ENCODE results near the gene AOAH. TPM values are rescaled to one million over a fixed set of nuclear protein-coding genes. Genes with fewer than 3 reads are reported as not detected.

Gene AOAH, protein sequence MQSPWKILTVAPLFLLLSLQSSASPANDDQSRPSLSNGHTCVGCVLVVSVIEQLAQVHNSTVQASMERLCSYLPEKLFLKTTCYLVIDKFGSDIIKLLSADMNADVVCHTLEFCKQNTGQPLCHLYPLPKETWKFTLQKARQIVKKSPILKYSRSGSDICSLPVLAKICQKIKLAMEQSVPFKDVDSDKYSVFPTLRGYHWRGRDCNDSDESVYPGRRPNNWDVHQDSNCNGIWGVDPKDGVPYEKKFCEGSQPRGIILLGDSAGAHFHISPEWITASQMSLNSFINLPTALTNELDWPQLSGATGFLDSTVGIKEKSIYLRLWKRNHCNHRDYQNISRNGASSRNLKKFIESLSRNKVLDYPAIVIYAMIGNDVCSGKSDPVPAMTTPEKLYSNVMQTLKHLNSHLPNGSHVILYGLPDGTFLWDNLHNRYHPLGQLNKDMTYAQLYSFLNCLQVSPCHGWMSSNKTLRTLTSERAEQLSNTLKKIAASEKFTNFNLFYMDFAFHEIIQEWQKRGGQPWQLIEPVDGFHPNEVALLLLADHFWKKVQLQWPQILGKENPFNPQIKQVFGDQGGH
- polyA plus RNA-seq = 17.8 TPM
- long read RNA-seq, donor 1, partial matches to known transcripts = 0 of 2 reads
- long read RNA-seq, donor 1, other reads (novel, unspliced or antisense) = 0 of 2 reads
- long read RNA-seq, donor 2, partial matches to known transcripts = 0 of 6 reads
- long read RNA-seq, donor 2, other reads (novel, unspliced or antisense) = 0 of 6 reads
- long read RNA-seq, donor 3, partial matches to known transcripts = 0 of 3 reads
- long read RNA-seq, donor 3, other reads (novel, unspliced or antisense) = 0 of 3 reads
- long read RNA-seq, donor 4 = 0 reads
- long read RNA-seq, donor 5 = 0 reads
- long read RNA-seq, donor 6, partial matches to known transcripts = 0 of 6 reads
- long read RNA-seq, donor 6, other reads (novel, unspliced or antisense) = 0 of 6 reads
- long read RNA-seq, donor 7, partial matches to known transcripts = 0 of 1 reads
- long read RNA-seq, donor 7, other reads (novel, unspliced or antisense) = 0 of 1 reads
- long read RNA-seq, donor 8, transcript AOAH-211 (21 exons, 2,381 nt) = major isoform, 6 of 7 reads
- long read RNA-seq, donor 8, partial matches to known transcripts = 0 of 7 reads
- long read RNA-seq, donor 8, other reads (novel, unspliced or antisense) = 0 of 7 reads
- long read RNA-seq, donor 9, partial matches to known transcripts = 5 of 8 reads
- long read RNA-seq, donor 9, other reads (novel, unspliced or antisense) = 0 of 8 reads
- long read RNA-seq, donor 10, transcript AOAH-211 (21 exons, 2,381 nt) = major isoform, 5 of 6 reads
- long read RNA-seq, donor 10, partial matches to known transcripts = 0 of 6 reads
- long read RNA-seq, donor 10, other reads (novel, unspliced or antisense) = 0 of 6 reads
- long read RNA-seq, donor 11, partial matches to known transcripts = 10 of 12 reads
- long read RNA-seq, donor 11, other reads (novel, unspliced or antisense) = 0 of 12 reads

GRCh38 chr7:36723951-36724664, at the start of gene AOAH:
TSS of gene AOAH (minus strand) at chr7:36724494. CDS start at chr7:36724148, 346 bp downstream.
- Histone ChIP-seq H3K27me3 (ENCODE audit: control insufficient read depth, insufficient read depth, low read length) (no peaks in the 10 kb centered on the region), H3K4me1 (ENCODE audit: control insufficient read depth, insufficient read depth, low read length) (peaks cover 32% of the 10 kb centered on the region), H3K36me3 (ENCODE audit: control insufficient read depth, insufficient read depth, low read length) (no peaks in the 10 kb centered on the region), H3K27ac (ENCODE audit: low read length) (peak within 1 kb of the TSS; percentile 82), H3K4me3 (ENCODE audit: low read length) (no peak within 1 kb of the TSS), H3K9me3 (ENCODE audit: control insufficient read depth, low read depth, low read length) (no peaks in the 10 kb centered on the region)
- peak; percentile 69 to 81 for DNase-seq
- WGBS (ENCODE audit: insufficient coverage, low lambda C conversion rate) = 92% methylated on average over 2 of the region's 14 CpGs

DNA sequence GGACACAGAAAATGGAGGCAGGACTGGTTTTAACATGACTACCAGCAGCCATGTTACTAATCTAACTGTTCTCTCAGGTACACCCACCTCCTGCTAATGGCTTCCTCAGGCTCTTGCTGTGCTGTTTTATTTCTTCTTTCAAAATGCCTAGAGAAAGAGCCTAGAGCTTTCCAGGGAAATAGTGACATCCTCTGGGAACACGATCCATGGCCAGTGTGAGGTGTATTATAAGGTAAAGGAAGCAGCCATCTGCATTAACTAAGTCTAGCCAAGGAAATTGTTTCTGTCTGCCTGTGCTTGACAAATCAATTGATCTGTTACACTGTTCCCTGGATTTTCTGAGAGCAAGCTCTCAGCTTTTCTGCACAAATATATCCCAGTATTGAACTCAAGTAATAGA, 42.2 kb upstream of the AOAH start:
- Histone ChIP-seq H3K27ac (ENCODE audit: low read length) (no peak overlapping the region), H3K9me3 (ENCODE audit: control insufficient read depth, low read depth, low read length) (no peaks in the 10 kb centered on the region), H3K4me3 (ENCODE audit: low read length) (no peak overlapping the region), H3K27me3 (ENCODE audit: control insufficient read depth, insufficient read depth, low read length) (no peaks in the 10 kb centered on the region), H3K36me3 (ENCODE audit: control insufficient read depth, insufficient read depth, low read length) (no peaks in the 10 kb centered on the region), H3K4me1 (ENCODE audit: control insufficient read depth, insufficient read depth, low read length) (peaks cover 5% of the 10 kb centered on the region)
- WGBS (ENCODE audit: insufficient coverage, low lambda C conversion rate) = no CpG with 5 or more reads among the region's 1 CpG
- DNase-seq = no peak

- Histone ChIP-seq H3K36me3 (ENCODE audit: control insufficient read depth, insufficient read depth, low read length) (no peaks in the 10 kb centered on the region), H3K4me1 (ENCODE audit: control insufficient read depth, insufficient read depth, low read length) (peaks cover 10% of the 10 kb centered on the region), H3K9me3 (ENCODE audit: control insufficient read depth, low read depth, low read length) (no peaks in the 10 kb centered on the region), H3K27ac (ENCODE audit: low read length) (no peak overlapping the region), H3K4me3 (ENCODE audit: low read length) (no peak overlapping the region), H3K27me3 (ENCODE audit: control insufficient read depth, insufficient read depth, low read length) (no peaks in the 10 kb centered on the region)
- no peak for DNase-seq
- 100% methylated on average over 1 of the region's 4 CpGs for whole genome bisulfite sequencing (ENCODE audit: insufficient coverage, low lambda C conversion rate)
These were observed 41.3 kb upstream of the AOAH start for GRCh38 chr7:36765605-36766004.

DNA sequence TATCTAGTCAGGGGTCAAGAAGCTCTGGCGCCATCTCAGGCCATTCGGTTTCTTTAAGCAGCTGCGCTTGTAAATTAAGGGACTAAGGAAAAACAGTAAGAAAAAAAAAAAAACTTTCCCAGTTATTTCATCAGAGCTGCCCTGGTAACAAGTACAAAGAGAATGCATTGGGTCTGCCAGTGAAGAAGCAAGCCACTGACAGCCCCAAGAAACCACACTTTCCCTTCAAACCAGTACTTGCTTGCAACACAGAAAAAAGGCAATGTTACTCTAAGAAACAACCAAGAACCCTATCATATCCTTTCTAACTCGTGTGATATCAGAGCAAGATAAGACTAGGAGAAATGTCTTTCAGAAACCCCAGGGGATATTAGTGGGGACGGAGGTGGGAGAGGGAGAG, 40.6 kb upstream of the AOAH start:
- no peak overlapping the region for H3K4me3 ChIP-seq (ENCODE audit: low read length)
- H3K27me3 ChIP-seq (ENCODE audit: control insufficient read depth, insufficient read depth, low read length) = no peaks in the 10 kb centered on the region
- no peaks in the 10 kb centered on the region for H3K9me3 ChIP-seq (ENCODE audit: control insufficient read depth, low read depth, low read length)
- no peaks in the 10 kb centered on the region for H3K36me3 ChIP-seq (ENCODE audit: control insufficient read depth, insufficient read depth, low read length)
- peaks cover 11% of the 10 kb centered on the region for H3K4me1 ChIP-seq (ENCODE audit: control insufficient read depth, insufficient read depth, low read length)
- DNase-seq = no peak
- WGBS (ENCODE audit: insufficient coverage, low lambda C conversion rate) = 67% methylated on average over 3 of the region's 5 CpGs
- no peak overlapping the region for H3K27ac ChIP-seq (ENCODE audit: low read length)

- Histone ChIP-seq H3K36me3 (ENCODE audit: control insufficient read depth, insufficient read depth, low read length) (no peaks in the 10 kb centered on the region), H3K4me3 (ENCODE audit: low read length) (no peak overlapping the region), H3K27me3 (ENCODE audit: control insufficient read depth, insufficient read depth, low read length) (no peaks in the 10 kb centered on the region), H3K27ac (ENCODE audit: low read length) (no peak overlapping the region), H3K9me3 (ENCODE audit: control insufficient read depth, low read depth, low read length) (no peaks in the 10 kb centered on the region), H3K4me1 (ENCODE audit: control insufficient read depth, insufficient read depth, low read length) (peaks cover 11% of the 10 kb centered on the region)
- DNase-seq = peak in 1 of 2 donors; percentile 29
- 90% methylated on average over 2 of the region's 10 CpGs for WGBS (ENCODE audit: insufficient coverage, low lambda C conversion rate)
These were observed 39.0 kb upstream of the AOAH start for GRCh38 chr7:36763132-36763816.

DNA sequence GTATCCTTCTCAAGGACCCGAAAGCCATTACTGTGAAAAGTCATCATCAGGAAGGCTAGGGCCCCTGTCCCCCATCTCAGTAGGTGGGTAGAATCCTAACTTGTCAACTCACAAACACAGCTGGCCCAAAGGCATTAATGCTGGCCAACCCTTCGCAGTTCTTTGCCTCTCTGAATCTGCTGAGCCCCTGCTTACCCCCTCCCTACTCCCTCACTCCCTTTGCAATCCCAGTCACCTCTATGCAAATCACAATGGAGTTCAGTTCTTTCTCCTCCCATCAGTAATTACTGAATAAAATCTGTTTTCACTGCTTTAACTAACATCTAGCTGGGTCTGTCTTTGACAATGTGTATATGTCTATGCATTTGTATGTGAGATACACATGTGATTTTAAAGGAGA, 38.1 kb upstream of the AOAH start:
- Histone ChIP-seq H3K4me1 (ENCODE audit: control insufficient read depth, insufficient read depth, low read length) (peaks cover 11% of the 10 kb centered on the region), H3K9me3 (ENCODE audit: control insufficient read depth, low read depth, low read length) (no peaks in the 10 kb centered on the region), H3K4me3 (ENCODE audit: low read length) (no peak overlapping the region), H3K36me3 (ENCODE audit: control insufficient read depth, insufficient read depth, low read length) (no peaks in the 10 kb centered on the region), H3K27me3 (ENCODE audit: control insufficient read depth, insufficient read depth, low read length) (no peaks in the 10 kb centered on the region), H3K27ac (ENCODE audit: low read length) (peak overlapping the region; percentile 5)
- no CpG with 5 or more reads among the region's 2 CpGs for WGBS (ENCODE audit: insufficient coverage, low lambda C conversion rate)
- DNase-seq = no peak

DNA sequence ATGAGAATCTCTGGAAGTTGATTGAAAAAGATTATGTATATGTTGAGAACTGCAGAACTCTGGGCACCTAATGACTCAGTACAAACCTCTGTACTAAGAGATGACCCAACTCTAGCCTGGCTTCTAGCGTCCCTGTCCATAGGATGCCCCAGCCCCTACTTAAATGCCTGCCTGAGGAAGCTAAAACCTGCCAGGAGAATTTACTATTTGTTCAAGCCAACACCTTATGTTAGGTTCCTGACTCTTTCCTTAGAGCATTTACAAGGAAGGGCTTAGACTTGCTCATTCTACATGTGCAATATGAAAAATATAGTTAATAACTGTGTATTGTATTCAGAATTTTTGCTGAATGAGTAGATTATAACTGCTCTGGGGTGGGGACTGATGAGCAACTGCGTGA, 37.5 kb upstream of the AOAH start:
- peaks cover 11% of the 10 kb centered on the region for H3K4me1 ChIP-seq (ENCODE audit: control insufficient read depth, insufficient read depth, low read length)
- H3K4me3 ChIP-seq (ENCODE audit: low read length) = no peak overlapping the region
- no peak for DNase-seq
- no peaks in the 10 kb centered on the region for H3K27me3 ChIP-seq (ENCODE audit: control insufficient read depth, insufficient read depth, low read length)
- H3K9me3 ChIP-seq (ENCODE audit: control insufficient read depth, low read depth, low read length) = no peaks in the 10 kb centered on the region
- H3K27ac ChIP-seq (ENCODE audit: low read length) = peak overlapping the region; percentile 68
- no peaks in the 10 kb centered on the region for H3K36me3 ChIP-seq (ENCODE audit: control insufficient read depth, insufficient read depth, low read length)
- WGBS (ENCODE audit: insufficient coverage, low lambda C conversion rate) = 67% methylated on average over 1 of the region's 2 CpGs

- peak; percentile 67 to 76 for DNase-seq
- Histone ChIP-seq H3K27me3 (ENCODE audit: control insufficient read depth, insufficient read depth, low read length) (no peaks in the 10 kb centered on the region), H3K4me1 (ENCODE audit: control insufficient read depth, insufficient read depth, low read length) (peaks cover 11% of the 10 kb centered on the region), H3K9me3 (ENCODE audit: control insufficient read depth, low read depth, low read length) (no peaks in the 10 kb centered on the region), H3K4me3 (ENCODE audit: low read length) (no peak overlapping the region), H3K27ac (ENCODE audit: low read length) (peak overlapping the region; percentile 68), H3K36me3 (ENCODE audit: control insufficient read depth, insufficient read depth, low read length) (no peaks in the 10 kb centered on the region)
- WGBS (ENCODE audit: insufficient coverage, low lambda C conversion rate) = no CpG with 5 or more reads among the region's 7 CpGs
These were observed 36.8 kb upstream of the AOAH start for GRCh38 chr7:36760856-36761762.
